Measurements from ENCODE around the gene S100G.

DNA sequence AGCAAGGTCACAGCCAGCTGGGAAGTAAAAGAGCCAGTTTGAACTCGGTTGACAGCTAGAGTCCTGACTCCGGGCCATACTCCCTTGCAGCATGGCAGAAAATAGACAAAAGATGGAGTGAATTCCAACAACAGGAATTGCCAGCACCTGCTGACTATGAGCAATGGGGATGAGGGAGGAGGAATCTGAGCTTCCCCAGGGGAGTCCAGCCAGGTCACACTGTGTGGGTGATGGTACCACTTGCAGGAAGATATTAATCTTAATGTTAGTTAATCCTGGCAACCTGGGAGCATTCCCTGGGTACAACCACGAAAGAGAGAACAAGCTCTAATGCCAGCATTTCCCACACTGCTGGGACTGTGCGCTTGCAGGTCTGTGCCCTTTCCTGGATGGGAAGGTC is 48.1 kb upstream of the S100G start:
- TF ChIP-seq, protein P1, sequence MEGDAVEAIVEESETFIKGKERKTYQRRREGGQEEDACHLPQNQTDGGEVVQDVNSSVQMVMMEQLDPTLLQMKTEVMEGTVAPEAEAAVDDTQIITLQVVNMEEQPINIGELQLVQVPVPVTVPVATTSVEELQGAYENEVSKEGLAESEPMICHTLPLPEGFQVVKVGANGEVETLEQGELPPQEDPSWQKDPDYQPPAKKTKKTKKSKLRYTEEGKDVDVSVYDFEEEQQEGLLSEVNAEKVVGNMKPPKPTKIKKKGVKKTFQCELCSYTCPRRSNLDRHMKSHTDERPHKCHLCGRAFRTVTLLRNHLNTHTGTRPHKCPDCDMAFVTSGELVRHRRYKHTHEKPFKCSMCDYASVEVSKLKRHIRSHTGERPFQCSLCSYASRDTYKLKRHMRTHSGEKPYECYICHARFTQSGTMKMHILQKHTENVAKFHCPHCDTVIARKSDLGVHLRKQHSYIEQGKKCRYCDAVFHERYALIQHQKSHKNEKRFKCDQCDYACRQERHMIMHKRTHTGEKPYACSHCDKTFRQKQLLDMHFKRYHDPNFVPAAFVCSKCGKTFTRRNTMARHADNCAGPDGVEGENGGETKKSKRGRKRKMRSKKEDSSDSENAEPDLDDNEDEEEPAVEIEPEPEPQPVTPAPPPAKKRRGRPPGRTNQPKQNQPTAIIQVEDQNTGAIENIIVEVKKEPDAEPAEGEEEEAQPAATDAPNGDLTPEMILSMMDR (IDR thresholded peaks at IDR 0.05; ENCODE audit: low read length), result no peak
- TF ChIP-seq EZH2phosphoT487 (IDR thresholded peaks at IDR 0.05; ENCODE audit: low read length) (no peak), EZH2 (optimal IDR thresholded peaks at IDR 0.05; ENCODE audit: low read depth, low read length) (no peak)

Data from MM.1S (cell line).